GM10266 (cell line): Measurements from ENCODE around the gene WBP2.

ENCODE experiments used
- DNase-seq: peaks from one replicate; pipeline ENCODE4 v3.0.0; 2012; ENCODE audit errors: extremely low spot score
- CTCF ChIP-seq: IDR thresholded peaks from 2 replicates; pipeline ENCODE4 v1.5.1; 2012; ENCODE audit warnings: mild to moderate bottlenecking, low read depth; ENCODE audit not compliant: control insufficient read depth, insufficient read depth; ENCODE audit errors: missing control alignments

WBP2 gene

GRCh38 chr17:75881678-75882454, 26.7 kb upstream of the WBP2 start:
- no peak for DNase-seq
- no peak for TF ChIP-seq CTCF

GRCh38 chr17:75880266-75880665, 25.1 kb upstream of the WBP2 start:
- DNase-seq, result no peak
- no peak for TF ChIP-seq CTCF

- DNase-seq, result no peak
- TF ChIP-seq CTCF, result no peak
These were observed 23.3 kb upstream of the WBP2 start, which contains the start of gene TRIM47 for GRCh38 chr17:75878174-75878998. Gene TRIM47 (minus strand): TSS chr17:75878581. CDS start chr17:75878548, 33 bp downstream.

GRCh38 chr17:75877752-75878173, 22.6 kb upstream of the WBP2 start:
- peak; percentile 76 for DNase-seq
- TF ChIP-seq CTCF, result peak; percentile 44

- DNase-seq, result no peak
- TF ChIP-seq CTCF, result peak; percentile 9
These were observed 22.0 kb upstream of the WBP2 start for GRCh38 chr17:75876938-75877751.

GRCh38 chr17:75876190-75876937, 21.2 kb upstream of the WBP2 start:
- DNase-seq, result peak; percentile 64
- peak; percentile 25 for TF ChIP-seq CTCF
